Activated CD4-positive, alpha-beta T cell treated with anti-CD3 and anti-CD28 coated beads for 4 hours (primary cell): ENCODE measurements around the gene PPY.
"Not testable (repeated sequence)": the region's sequence is repeated elsewhere in the genome, so short reads cannot be mapped to it uniquely, and the experiment has no call there.

ENCODE experiments used
- DNase-seq, 2 donors: peaks; one replicate each; pipeline ENCODE4 v3.0.0-alpha.2; 2020

PPY gene

DNA sequence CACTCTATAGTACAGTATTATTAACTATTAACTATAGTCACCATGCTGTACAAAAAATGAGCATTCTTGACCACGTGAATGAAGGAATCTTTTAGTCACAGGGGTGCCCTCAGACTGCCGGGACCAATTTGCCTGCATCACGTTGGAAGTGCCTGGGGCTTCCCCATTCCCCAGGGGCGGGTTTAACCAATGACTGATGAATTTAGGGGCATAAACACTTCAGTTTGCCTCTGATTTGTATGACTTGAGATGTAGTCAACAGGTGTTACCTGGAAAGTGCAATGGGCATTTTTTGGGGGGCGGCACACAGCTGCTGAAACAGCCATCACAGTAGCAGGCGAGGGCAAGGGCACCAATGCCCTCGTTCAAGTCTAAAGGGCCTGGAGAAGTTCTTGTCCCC lies 20.2 kb upstream of the PPY start:
- no peak for DNase-seq

- no peak for DNase-seq
These were observed 19.7 kb upstream of the PPY start for GRCh38 chr17:43961954-43962353.

DNA sequence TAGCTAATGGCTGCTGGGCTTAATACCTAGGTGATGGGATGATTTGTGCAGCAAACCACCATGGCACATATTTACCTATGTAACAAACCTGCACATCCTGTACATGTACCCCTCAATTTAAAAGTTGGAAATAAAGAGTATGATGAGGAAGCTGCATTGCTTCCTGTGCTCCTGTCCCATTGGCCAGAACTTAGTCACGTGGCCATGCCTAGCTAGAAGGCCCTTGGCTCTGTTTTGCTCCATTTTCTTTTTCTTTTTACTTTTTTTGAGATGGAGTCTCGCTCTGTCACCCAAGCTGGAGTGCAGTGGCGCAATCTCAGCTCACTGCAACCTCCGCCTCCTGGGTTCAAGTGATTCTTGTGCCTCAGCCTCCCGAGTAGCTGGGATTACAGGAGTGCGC lies 19.0 kb upstream of the PPY start:
- not testable (repeated sequence) for DNase-seq

DNA sequence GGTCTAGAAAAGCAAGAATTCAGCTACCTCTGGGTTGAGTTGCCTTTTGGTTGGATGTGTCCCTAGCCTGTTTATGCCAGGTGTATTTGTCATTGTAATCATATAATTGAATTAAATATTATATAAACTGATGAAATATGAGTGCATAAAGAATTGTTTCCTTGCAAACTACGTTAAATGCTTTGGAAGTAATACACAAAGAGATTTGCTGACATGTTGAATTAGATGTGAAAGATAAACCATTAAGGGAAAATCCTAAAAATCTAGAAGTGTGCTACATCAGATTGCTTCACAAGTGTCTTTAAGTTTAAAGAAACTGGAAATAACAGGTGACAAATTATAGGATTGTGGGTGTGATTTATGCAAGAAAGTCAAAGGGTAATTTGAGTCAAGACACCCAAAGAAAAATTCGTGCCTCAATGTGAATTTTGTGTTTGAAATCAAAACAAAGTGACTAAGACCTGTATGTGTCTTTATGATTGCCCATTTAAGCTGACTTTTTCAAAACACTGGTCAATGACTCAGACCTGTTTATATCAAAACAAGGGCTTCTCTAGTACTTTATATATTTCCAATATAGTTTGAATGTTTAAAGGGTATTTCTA lies 16.6 kb upstream of the PPY start:
- no peak for DNase-seq

- no peak for DNase-seq
These were observed 13.9 kb upstream of the PPY start for GRCh38 chr17:43956222-43956621.

DNA sequence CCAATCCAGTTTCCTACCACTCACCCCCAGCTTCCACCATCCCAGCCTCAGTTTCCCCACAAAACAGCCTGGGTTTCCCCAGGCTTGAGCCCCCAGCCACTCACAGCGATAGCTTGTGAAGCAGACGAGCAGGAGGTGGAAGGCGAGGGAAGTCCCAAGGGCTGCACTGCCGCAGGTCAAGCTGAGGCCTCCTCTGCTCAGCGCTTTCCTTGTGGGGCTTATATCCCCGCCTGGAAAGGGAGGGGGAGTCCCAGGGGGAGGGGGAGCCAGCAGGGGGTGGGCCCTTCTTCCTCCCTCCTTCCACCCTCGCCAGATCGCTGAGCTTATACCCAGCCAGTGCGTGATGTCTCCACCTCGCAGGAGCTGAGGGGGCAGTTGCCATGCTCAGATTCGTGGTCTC lies 11.5 kb upstream of the PPY start, which contains the start of gene PYY:
PYY (minus strand) TSS at position 195 of the 400 bp plus-strand sequence. CDS start 457 bp downstream, outside the sequence.
- DNase-seq, result no peak

GRCh38 chr17:43952724-43953666 lies 10.7 kb upstream of the PPY start:
- no peak for DNase-seq

DNA sequence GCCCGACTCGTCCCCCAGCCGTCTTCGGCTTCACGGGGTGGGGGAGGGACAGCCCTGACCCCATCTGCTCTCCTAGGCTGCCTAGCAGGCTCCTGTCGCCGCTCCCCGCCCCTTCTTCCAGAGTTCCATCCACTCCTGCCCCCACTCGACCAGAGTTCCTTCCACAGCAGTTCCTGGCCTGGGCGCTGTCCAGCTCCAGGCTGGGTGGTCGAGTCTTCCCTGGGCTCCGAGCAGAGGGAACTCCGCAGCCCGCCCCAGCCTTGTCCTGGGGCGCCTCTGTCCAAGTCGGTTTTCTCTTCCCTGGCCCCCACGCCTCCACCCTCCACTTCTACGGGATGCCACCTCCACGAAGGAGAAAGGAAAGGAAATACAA lies 10.1 kb upstream of the PPY start:
- DNase-seq, result no peak

DNA sequence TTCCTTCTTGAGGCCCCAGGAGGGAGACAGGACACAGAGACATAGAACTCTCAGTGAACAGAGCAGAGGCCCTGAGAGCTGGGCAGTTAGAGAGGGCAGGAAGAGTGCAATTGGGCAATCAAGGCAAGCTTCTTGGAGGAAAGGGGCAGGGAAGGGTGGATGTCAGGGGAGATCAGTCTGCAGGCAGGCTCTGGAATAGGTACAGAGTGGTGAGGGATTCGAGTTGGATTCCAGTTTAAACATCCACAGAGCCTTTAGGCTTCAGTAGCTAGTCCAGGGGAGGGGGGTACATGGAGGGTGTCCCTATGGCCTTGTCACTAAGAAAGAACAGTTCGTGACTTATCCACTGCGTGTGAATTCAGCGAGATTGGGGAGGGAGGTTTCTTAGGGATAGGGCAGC lies 9.5 kb upstream of the PPY start:
- no peak for DNase-seq

GRCh38 chr17:43950554-43950953 lies 8.3 kb upstream of the PPY start:
- no peak for DNase-seq

DNA sequence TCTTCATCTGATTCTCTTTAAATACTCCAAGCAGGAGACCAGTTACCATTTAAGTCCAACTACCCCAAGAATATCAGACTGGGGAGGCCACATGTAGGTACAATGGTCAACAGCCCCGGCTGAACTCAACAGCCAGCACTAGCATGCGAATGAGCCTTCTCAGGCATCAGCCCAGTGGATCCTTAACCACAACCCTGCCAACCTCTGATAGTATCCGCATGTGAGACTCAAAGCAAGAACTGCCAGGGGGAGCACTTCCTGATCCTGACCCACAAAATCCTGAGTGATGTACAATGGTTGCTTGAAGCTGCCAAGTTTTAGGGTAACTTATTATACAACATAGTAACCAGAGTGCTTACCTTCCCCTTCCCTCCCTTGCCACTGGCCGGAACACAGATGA lies 7.5 kb upstream of the PPY start:
- no peak for DNase-seq

DNA sequence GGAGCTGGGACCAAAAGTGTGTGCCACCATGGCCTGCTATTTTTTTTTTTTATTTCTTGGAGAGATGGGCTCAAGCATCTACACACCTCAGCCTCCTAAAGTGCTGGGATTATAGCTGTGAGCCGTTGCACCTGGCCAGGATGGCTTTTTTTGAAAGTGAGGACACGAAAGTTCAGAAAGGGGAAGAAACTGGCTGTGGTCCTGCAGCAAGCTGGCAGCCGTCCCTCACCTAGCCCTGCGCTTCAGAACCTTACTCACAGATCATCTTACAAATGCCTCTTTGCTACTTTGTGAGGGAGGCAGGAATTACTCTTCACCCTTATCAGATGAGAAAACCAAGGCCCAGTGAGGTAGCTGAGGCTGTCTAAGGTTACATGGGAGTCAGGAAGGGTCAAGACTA lies 4.5 kb upstream of the PPY start:
- DNase-seq, result no peak

DNA sequence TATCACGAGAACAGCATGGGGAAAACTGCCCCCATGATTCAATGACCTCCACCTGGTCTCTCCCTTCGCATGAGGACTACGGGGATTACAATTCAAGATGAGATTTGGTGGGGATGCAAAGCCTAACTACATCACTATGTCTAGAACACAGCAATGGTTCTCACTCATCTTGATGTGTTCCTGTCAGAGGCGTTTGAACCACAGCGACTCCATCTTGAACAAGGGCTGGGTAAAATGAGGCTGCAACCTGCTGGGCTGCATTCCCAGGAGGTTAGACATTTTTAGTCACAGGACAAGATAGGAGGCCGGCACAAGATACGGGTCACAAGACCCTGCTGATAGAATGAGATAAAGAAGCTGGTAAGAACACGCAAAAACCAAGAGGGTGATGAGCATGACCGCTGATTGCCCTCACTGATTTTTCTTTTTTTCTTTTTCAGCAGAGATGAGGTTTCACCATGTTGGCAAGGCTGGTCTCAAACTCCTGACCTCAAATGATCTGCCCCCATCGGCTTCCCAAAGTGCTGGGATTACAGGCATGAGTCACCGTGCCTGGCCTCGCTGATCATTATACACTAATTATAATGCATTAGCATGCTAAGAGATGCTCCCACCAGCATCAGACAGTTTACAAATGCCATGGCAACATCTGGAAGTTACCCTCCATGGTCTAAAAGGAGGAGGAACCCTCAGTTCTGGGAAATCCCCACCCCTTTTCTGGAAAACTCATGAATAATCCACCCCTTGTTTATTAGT lies 3.0 kb upstream of the PPY start:
- DNase-seq, result no peak

DNA sequence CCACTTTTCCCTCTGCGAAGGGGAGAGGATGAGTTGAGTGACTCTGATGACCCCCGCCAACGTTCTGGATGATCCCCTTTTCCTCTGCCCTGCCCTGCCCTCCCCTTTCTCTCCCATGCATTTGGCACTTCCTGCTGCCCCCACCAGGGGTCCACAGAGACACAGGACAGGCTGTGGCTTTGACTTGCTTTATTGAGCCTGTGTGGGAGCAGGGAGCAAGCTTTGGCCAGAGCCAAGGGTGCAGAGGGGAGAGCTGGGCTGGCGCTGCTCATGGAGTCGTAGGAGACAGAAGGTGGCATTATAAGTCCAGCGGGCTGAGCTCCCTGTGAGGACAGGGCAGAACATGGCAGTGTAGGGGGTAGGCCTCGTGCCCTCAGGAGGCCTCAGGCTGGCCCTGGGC lies 1.6 kb downstream of the PPY start:
- DNase-seq, result no peak

GRCh38 chr17:43939886-43940285 lies 2.4 kb downstream of the PPY start:
- no peak for DNase-seq

DNA sequence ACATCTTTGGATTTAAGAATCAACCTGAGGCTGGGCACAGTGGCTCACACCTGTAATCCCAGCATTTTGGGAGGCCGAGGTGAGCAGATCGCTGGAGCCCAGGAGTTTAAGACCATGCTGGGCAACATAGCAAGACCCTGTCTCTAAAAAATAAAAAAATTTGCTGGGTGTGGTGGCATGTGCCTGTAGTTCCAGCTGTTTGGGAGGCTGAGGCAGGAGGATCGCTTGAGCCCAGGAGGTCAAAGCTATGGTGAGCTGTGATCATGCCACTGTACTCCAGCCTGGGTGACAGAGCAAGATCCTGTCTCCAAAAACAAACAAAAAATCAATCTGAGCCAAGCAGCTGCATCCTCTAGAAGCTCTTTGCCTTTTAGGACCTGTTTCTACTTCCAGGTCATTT lies 2.8 kb downstream of the PPY start:
- not testable (repeated sequence) for DNase-seq

DNA sequence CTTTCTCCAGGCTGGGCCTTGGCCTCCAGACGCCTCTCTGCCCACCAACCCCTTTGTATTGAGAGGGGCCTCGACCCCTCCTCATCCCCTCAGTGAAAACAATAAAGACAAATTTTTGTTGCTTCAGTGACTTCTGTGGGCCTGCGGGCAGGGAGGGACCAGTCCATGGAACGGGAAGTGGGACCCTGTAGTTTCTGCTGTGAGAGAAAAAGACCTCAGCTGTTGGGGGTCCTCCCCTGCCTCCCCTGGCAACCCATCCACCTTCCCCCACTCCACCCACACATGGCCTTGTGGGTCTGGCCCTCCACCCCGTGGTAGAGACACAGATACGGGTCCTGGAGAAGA lies 3.5 kb downstream of the PPY start:
- no peak for DNase-seq

GRCh38 chr17:43936434-43936833 lies 5.8 kb downstream of the PPY start:
- no peak for DNase-seq

DNA sequence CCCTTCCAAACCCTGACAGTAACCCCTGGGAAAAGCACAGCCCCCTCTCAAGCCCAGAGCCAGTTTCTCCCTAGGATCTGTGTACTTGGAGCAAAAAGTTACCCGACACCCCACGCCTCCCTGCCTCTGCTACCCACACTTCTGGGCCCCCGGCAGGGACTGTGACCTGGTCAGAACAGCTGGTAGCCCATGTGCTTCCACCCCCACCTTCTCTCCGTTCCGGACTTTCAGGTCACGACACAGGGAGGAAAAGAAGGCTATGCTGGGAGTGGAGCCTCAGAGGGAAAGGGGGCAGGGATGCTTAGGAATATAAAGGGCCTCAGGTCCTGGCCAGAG lies 6.4 kb downstream of the PPY start:
- no peak for DNase-seq

GRCh38 chr17:43935204-43935925 lies 6.9 kb downstream of the PPY start:
- DNase-seq, result no peak

DNA sequence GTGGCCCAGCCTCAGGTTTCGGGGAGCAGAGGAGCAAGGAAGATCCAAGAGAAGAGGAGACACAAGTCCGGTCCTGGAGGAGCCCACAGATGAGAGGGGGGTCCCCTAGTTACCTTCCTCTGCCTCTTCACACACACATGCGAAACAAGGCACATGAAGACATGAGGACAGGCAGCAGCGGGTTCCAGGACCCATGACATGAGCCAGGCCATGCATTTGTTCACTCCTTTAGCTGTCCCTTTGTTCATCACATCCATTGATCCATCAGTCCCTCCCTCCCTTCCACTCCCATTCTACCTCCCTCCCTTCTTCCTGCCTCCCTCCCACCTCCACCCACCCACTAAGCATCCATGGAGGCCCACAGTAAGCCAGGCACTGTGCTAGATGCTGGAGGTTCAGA lies 9.4 kb downstream of the PPY start:
- DNase-seq, result no peak

- DNase-seq, result no peak
These were observed 9.9 kb downstream of the PPY start for GRCh38 chr17:43932357-43932756.

DNA sequence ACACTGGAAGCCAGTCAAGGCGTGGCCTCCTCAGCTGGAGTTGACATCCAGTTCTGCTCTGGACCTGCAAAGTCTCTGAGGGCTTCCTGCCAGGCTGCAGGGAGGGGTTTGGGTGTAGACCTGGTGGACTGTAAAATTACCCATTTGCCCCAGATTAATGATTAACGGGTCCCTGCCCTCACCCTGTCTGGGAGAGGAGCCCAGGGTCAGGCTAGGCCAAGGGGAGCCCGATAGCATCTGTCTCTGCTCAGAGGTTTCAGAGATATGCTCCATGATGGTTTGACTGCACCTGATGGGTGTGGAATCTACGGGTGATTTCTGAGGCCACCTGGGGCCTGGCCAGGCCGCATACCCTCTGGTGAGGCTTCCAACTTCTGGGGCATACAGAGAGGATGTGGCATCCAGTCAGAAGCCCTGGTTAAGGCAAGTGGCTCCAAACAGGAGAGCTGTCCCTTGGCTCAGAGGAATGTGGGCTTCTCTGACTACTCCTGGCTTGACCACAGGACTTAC lies 11.2 kb downstream of the PPY start:
- DNase-seq, result no peak
